ENCODE data around the gene NKAPD1. TPM values are rescaled to one million over a fixed set of nuclear protein-coding genes. Genes with fewer than 3 reads are reported as not detected.

NKAPD1 gene
- total and polyA plus RNA-seq, 9 of the 15 experiments (the other 6 are each of a cell fraction or from before 2014, with no cell fraction given): 14.1 to 73.5 (median 29.3) TPM

- H3K4me2 ChIP-seq (ENCODE audit: insufficient read depth, low read length): no peak overlapping the region
- H3K27ac ChIP-seq (ENCODE audit: extremely low read depth, low read depth, low read length): peak overlapping the region; percentile 79; the same call in 1 of the 3 replicates
- no peak overlapping the region for H3K9ac ChIP-seq (ENCODE audit: insufficient read depth in 1 of 2, low read depth in 2 of 2, low read length in 2 of 2)
- H3K4me1 ChIP-seq (replicated peaks in 1 of 2; ENCODE audit: control insufficient read depth in 2 of 2, insufficient read depth in 2 of 2, low read length in 2 of 2): peaks cover 8 to 46% of the 10 kb centered on the region in 2 experiments
- H3K4me3 ChIP-seq: no peak overlapping the region
- POLR2A ChIA-PET: interaction anchor here (0.7 to 2.2 kb wide), 8 partner anchors 9 to 282 kb away, joined by 3 to 10 read pairs (median 3); partner anchors contain the start of genes SDHD and TIMM8B
- no peaks in the 10 kb centered on the region for H3K9me3 ChIP-seq (replicated peaks; ENCODE audit: control insufficient read depth, insufficient read depth, low read depth, low read length)
- intact Hi-C loops (cut with micrococcal nuclease): no loop called here
- H3K79me2 ChIP-seq (ENCODE audit: control insufficient read depth, insufficient read depth, low read length): peaks cover 48% of the 10 kb centered on the region
- 69% methylated on average over 2 of the region's 2 CpGs for WGBS (ENCODE audit: insufficient coverage, low coverage, missing lambda C conversion rate)
- in situ Hi-C loops (cut with MboI): no loop called here
- H3K27me3 ChIP-seq (ENCODE audit: control insufficient read depth in 2 of 2, insufficient read depth in 2 of 2, low read length in 2 of 2): no peaks in the 10 kb centered on the region
- no peaks in the 10 kb centered on the region for H3K9me1 ChIP-seq (ENCODE audit: control insufficient read depth, insufficient read depth, low read length)
- no peak overlapping the region for H2AFZ ChIP-seq (ENCODE audit: low read depth, low read length)
- DNase-seq (ENCODE audit: extremely low read depth in 1 of 4, low spot score in 3 of 4): no peak
- H3K36me3 ChIP-seq (ENCODE audit: control insufficient read depth, insufficient read depth, low read length): peaks cover 86% of the 10 kb centered on the region
- ATAC-seq: no peak; the same call in 2 of the 3 replicates
- no peak for FAIRE-seq
- H4K20me1 ChIP-seq (replicated peaks; ENCODE audit: control insufficient read depth, insufficient read depth, low read length): no peaks in the 10 kb centered on the region; the same call in 1 of the 2 replicates
- CTCF ChIA-PET (ENCODE audit: low intra/inter-chr PET ratio): no interaction called here
- BruUV-seq (replicated peaks): no TSS peak
- TF ChIP-seq ZNF699 (CRISPR knock-in tag; IDR thresholded peaks at IDR 0.05; ENCODE audit: insufficient replicate concordance) (no peak), ZNF197 (CRISPR knock-in tag; IDR thresholded peaks at IDR 0.05; ENCODE audit: low read depth) (0 out of 2 replicates have a peak, but pooled peaks have one; percentile 14), PTTG1 (tag; IDR thresholded peaks at IDR 0.05; ENCODE audit: low read depth) (no peak), CBFA2T2 (conservative IDR thresholded peaks at IDR 0.05) (no peak), ELK3 (CRISPR knock-in tag; IDR thresholded peaks at IDR 0.05) (no peak), MAZ (CRISPR knock-in tag; conservative IDR thresholded peaks at IDR 0.05 in 1 of 2, IDR thresholded peaks at IDR 0.05 in 1 of 2) (peak in 1 of 2 experiments; percentile 3; a peak in 1 of 4 replicates), JUND (IDR thresholded peaks at IDR 0.05; ENCODE audit: borderline replicate concordance, low read depth, low read length) (no peak), JUND (tag; IDR thresholded peaks at IDR 0.05; ENCODE audit: borderline replicate concordance, low read depth, low read length) (peak; percentile 9; the same call in 1 of the 3 replicates), MEF2D (tag; conservative IDR thresholded peaks at IDR 0.05; ENCODE audit: low read depth) (0 out of 2 replicates have a peak, but pooled peaks have one; percentile 42), GABPB1 (CRISPR knock-in tag; IDR thresholded peaks at IDR 0.05) (no peak), FOSL1 (tag; conservative IDR thresholded peaks at IDR 0.05) (peak; percentile 85), MBD1 (CRISPR knock-in tag; IDR thresholded peaks at IDR 0.05) (peak; percentile 51; the same call in 1 of the 2 replicates), ZBTB11 (CRISPR knock-in tag; IDR thresholded peaks at IDR 0.05) (no peak)
Measured at GRCh38 chr11:112042961-112043304, 31.2 kb upstream of the NKAPD1 start.
